Measurements from ENCODE around the gene CCDC170.
"Not testable (repeated sequence)": the region's sequence is repeated elsewhere in the genome, so short reads cannot be mapped to it uniquely, and the experiment has no call there.

Gene CCDC170

DNA sequence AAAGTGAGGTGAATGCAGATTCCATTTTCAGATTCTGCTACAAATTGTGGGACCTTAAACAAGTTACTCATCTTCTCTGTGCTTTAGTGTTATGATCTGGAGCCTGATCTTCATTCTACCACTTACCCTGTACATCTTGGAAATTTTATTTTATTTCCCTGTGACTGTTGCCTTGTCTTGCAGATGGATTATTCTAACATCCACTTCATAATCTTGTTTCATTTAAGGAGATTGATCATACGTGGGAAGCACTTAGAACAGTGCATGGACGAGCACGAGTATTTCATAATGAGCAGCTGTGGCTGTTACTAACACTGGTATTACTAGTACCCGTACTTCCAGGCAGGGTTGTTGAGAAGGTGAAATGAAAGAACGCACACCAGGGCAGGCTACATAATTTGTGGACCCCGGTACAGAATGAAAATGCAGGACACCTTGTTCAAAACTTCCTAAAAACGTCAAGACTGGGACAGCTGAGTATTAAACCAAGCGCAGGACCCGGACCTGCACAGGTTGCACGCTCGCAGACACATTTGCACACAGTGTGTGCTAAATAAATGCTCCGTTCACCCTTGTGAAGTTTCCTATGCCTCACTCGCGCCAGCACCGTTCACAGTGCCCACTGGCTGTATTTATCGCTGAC lies 535 bp upstream of the CCDC170 start:
- DNase-seq (ENCODE audit: low spot score): no peak

- no peak for DNase-seq (ENCODE audit: low spot score)
Measured at GRCh38 chr6:151494235-151494935, 568 bp downstream of the CCDC170 start.

GRCh38 chr6:151494936-151495320 lies 1.1 kb downstream of the CCDC170 start:
- DNase-seq (ENCODE audit: low spot score): no peak

DNA sequence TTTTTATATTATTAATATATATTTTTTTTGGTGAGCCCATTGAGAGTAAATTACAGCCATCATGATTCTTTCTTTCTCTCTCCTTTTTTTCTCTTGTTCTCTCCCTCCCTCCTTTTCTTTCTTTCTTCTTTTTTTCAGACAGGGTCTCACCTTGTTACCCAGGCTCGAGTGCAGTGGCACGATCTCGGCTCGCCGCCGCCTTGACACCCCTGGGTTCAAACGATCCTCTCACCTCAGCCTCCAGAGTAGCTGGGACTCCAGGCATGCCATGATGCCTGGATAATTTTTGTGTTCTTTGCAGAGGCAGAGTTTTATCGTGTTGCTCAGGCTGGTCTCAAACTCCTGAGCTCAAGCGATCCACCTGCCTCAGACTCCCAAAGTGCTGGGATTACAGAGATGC lies 1.6 kb downstream of the CCDC170 start:
- DNase-seq (ENCODE audit: low spot score): no peak

GRCh38 chr6:151497905-151498304 lies 4.1 kb downstream of the CCDC170 start:
- DNase-seq (ENCODE audit: low spot score): no peak

DNA sequence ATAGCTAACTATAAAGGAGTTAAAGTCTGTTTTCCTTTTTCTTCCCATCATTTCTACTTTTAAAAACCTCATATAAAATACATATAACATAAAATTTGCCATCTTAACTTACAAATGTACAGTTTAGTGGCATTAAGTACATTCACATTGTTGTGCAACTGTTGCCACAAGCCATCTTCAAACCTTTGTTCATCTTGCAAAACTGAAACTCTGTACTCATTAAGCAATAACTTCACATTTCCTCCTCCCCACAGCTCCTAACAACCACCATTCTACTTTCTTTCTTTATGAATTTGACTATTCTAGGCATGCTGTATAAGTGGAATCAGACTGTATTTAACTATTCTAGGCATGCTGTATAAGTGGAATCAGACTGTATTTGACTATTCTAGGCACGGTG lies 4.5 kb downstream of the CCDC170 start:
- no peak for DNase-seq (ENCODE audit: low spot score)

DNA sequence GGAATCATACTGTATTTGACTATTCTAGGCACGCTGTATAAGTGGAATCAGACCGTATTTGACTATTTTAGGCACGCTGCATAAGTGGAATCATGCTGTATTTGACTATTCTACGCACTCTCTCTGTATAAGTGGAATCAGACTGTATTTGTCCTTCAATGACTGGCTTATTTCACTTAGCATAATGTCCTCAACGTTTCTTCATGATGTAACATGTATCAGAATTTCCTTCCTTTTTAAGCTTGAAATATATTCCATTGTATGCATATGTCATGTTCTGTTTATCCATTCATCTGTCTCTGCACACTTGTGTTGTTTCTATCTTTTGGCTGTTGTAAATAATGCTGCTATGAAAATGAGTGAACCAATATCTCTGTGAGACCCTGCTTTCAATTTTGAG lies 5.7 kb downstream of the CCDC170 start:
- DNase-seq (ENCODE audit: low spot score): no peak

DNA sequence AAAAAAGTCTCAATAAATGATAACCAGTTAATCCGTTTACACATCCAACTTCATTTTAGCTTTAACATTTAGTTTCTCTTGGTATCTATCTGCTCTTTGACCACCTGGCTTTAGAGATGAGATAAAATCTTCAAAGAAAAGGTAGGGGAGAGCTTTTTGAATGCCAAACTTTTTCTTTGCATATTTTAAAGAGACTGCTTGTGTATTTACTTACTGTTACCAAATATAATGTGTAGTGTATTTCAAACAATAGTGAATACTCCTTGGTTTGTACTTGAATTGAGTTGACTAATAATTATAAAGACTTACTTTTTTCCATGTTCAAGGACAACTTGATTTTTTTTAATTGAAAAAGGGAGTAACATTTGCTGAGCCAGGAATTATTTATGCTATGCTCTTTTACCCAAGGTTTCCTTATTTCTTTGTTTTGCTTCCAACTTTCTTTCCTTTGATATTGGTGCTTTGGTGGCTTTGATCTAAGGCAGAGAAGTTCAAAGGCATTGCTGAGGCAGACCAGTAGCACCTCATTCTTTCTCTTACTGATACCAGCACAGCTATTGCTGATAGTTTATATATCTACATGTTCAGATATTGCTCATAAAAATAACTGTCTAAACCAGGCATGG lies 7.8 kb downstream of the CCDC170 start:
- no peak for DNase-seq (ENCODE audit: low spot score)

- no peak for DNase-seq (ENCODE audit: low spot score)
Measured at GRCh38 chr6:151502499-151502898, 8.7 kb downstream of the CCDC170 start.

DNA sequence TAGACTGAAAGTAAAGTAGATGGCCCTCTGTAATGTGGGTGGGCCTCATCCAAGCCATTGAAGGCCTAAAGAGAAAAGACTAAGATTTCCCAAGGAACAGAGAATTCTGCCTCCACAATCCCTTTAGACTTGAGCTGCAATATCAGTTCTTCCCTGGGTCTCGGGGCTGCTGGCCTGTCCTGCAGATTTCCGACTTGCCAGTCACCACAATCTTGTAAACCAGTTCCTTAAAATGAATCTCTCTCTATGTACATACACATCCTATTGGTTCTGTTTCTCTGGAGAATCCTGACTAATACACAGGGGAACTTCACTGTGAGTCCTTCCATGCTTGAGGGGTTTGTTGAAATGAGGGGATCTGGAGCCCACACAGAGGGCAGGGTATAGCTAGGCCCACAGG lies 12.9 kb downstream of the CCDC170 start:
- DNase-seq (ENCODE audit: low spot score): no peak

DNA sequence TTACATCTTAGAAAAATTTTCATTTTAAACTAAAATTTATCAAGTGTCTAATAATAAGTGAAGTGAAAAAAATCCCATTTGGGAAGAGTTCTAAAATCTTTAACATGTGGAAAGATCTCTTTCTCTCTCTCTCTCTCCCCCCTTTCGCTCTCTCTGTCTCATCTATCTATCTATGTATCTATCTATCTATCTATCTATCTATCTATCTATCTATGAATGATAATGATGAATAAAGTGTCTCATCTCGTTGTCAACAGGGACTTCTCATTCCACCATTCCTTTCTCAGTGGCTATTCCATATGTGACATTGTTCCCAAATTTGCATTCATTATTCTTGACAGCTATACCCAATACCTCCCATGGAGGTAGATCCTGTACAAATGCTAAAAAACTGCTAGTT lies 15.2 kb downstream of the CCDC170 start:
- DNase-seq (ENCODE audit: low spot score): no peak

GRCh38 chr6:151512481-151512880 lies 18.7 kb downstream of the CCDC170 start:
- DNase-seq (ENCODE audit: low spot score): no peak

DNA sequence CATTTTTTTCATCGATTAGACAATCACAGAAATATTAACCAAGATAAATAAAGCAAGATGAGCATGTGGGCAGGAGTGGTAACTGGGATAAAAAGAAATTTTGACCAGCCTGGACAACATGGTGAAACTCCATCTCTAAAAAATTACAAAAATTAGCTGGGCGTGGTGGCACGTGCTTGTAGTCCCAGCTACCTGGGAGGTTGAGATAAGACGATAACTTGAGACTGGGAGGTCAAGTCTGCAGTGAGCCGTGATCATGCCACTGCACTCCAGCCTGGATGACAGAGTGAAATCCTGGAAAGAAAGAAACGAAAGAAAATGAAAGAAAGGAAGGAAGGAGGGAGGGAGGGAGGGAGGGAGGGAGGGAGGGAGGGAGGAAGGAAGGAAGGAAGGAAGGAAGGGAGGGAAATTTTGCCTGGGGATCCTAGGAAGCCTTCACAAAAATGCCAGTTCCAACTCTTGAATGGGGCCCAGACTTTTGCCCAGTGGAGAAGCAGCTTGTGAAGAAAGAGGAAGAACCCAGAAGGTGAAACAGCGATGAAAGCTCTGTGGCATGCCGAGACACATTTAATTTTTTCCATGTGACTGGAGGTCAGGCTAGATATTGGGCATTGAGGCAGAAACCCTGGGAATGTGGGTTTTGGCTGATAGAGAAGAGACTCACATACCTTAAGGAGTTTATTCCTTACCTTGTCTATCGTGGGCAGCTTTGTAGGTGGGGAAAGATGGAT lies 20.3 kb downstream of the CCDC170 start:
- no peak for DNase-seq (ENCODE audit: low spot score)

DNA sequence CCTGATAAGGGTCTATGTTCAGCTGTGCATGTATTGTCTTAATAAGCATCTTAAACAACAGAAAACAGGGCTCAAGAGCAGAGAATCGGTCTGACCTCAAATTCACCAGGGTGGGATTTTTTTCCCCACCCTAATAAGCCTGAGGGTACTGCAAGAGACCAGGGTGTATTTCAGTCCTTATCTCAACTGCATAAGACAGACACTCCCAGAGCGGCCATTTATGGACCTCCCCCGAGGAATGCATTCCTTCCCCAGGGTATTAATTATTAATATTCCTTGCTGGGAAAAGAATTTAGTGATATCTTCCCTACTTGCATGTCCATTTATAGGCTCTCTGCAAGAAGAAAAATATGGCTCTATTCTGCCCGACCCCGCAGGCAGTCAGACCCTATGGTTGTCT lies 25.2 kb downstream of the CCDC170 start:
- DNase-seq (ENCODE audit: low spot score): not testable (repeated sequence)

- no peak for DNase-seq (ENCODE audit: low spot score)
Measured at GRCh38 chr6:151523034-151523433, 29.2 kb downstream of the CCDC170 start.

- DNase-seq (ENCODE audit: low spot score): no peak
Measured at GRCh38 chr6:151524059-151524458, 30.2 kb downstream of the CCDC170 start.

DNA sequence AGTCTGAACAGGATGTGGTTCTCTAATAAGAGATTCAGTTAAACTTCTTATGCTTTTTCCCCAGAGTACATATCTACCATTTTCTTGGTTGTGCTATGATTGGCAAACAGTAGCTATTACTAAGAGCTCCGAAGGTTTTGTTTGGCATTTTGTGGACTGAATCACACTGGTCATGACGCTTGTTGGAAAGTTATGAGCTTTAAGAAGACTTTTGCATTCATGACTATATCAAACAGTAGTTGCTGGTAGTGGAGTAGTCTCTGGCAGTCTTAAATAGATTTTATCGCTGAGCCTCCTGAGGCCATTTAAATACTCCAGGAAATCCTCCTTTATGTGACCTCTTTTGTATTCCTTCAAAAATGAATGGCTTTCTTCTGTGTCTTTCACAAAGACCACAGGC lies 40.8 kb downstream of the CCDC170 start:
- no peak for DNase-seq (ENCODE audit: low spot score)

DNA sequence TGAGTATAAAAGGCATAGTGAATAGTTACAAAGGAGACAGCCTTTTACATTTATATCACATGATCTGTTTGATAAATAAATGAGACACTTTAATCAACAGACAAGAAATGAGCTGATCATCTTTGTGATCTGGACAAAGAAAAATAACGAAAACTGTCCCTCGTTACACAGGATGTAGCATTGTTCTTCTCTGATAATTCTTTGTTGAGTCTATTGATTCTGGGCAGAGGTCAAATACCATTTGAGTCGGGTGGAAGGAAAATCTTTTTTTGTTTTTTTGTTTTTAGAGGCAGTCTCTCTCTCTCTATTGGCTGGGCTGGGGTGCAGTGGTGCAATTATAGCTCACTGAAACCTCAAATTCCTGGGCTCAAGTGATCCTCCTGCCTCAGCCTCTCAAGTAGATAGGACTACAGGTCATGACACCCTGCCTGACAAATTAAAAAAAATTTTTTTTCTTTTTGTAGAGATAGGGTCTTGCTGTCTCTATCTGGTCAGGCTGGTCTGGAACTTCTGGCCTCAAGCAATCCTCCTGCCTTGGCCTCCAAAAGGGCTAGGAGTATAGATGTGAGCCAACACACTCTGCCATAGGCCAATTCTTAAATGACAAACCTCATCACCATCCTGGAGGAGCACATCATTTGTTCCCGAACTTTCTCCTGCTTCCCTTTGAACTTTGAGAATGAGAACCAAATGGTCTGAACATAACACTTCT lies 41.8 kb downstream of the CCDC170 start:
- no peak for DNase-seq (ENCODE audit: low spot score)

GRCh38 chr6:151536188-151536479 lies 42.3 kb downstream of the CCDC170 start:
- DNase-seq (ENCODE audit: low spot score): no peak

DNA sequence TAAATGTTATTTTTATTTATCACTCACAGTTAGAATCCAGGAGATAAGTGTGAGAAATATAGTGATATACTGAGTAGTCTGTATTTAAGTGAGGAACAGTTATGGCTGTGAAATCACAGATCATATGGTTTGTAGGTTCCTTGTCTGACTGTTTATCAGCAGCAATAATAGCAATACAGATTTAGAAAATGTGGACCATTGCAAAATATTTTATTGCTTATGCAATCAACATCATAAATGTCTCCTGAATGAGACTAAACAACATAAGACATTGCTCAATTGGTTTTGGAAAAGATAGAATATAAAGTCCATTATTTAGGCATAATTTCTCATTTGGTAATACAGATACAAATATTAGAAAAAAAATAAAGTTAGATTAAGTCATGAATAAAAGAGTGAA lies 43.7 kb downstream of the CCDC170 start:
- no peak for DNase-seq (ENCODE audit: low spot score)

- no peak for DNase-seq (ENCODE audit: low spot score)
Measured at GRCh38 chr6:151539506-151540268, 45.9 kb downstream of the CCDC170 start.

DNA sequence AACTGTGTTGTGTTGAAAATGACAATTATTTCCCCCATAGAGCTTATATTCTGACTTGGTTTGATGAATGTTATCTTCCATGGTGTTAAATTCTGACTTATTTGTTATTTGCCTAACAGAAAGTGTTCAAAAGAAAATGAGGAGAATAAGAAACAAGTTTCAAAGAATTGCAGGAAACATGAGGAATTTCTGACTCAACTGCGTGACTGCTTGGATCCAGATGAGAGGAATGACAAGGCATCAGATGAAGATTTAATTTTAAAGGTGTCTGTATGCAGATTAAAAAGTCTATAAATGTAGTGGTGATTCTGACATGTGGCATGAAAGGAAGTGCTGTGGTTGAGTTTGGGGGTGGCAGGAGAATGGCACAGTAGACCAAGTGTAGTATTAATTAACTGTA lies 50.6 kb downstream of the CCDC170 start:
- DNase-seq (ENCODE audit: low spot score): no peak
